Measurements from ENCODE around the gene PLIN3. TPM values are rescaled to one million over a fixed set of nuclear protein-coding genes. Genes with fewer than 3 reads are reported as not detected.
A peak's percentile ranks its signal among the peaks of the same experiment; 100 is the strongest.

PLIN3 gene
- total and polyA plus RNA-seq, 9 of the 15 experiments (the other 6 are each of a cell fraction or from before 2014, with no cell fraction given) = 7.5 to 75.6 (median 43.1) TPM

DNA sequence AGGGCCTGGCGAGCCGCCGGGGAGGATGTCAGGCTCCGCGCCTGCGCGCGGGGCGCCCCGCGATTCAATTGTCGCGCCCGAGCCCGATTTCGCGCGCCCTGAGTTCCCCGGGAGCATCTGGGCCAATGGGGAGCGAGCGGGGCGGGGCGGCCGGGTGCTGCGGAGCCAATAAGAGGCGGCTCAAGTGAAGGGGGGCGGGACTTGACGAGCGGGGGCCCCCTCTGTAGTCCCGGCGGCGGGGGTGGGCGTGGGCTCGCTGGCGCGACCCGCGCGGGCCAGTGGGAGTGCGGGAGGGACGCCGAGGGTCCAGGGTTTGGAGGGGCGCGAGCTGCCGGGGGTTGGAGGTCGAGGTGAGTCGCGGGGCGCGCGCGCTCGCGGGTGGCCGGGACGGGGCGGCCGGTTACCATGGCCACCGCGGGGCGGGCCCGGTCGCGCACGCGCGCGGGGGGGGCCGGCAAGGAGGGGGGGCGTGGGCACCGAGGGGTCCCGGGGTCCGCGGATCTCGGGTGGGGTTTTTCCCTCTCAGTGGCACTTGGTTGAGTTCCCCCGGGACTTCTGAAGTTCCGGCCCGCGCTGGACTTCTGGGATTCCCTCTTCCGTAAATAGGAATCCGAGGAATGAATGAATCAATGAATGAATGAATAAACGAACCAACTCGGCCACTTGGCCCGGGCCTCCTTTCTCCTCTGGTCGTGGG lies 42.6 kb upstream of the PLIN3 start (continued):
- TF ChIP-seq RBBP5 (IDR thresholded peaks at IDR 0.05; ENCODE audit: borderline replicate concordance, insufficient read depth, low read length, poor library complexity, severe bottlenecking) (peak; percentile 84), NEUROD1 (IDR thresholded peaks at IDR 0.05; ENCODE audit: borderline replicate concordance, low read depth, low read length, partially characterized antibody) (peak; percentile 79), FOS (IDR thresholded peaks at IDR 0.05; ENCODE audit: extremely low read depth, insufficient read length) (peak; percentile 73), EGR1 (conservative IDR thresholded peaks at IDR 0.05) (peak; percentile 65), CCNT2 (IDR thresholded peaks at IDR 0.05; ENCODE audit: borderline replicate concordance, extremely low read depth, insufficient read length, low read depth, low read length) (peak; percentile 19), MBD2 (IDR thresholded peaks at IDR 0.05; ENCODE audit: borderline replicate concordance, low read depth) (peak; percentile 87), NFYB (IDR thresholded peaks at IDR 0.05; ENCODE audit: extremely low read depth, insufficient read length) (peak; percentile 73), ZBTB17 (CRISPR knock-in tag; IDR thresholded peaks at IDR 0.05) (no peak), RFX1 (IDR thresholded peaks at IDR 0.05) (peak; percentile 58), ZSCAN32 (CRISPR knock-in tag; IDR thresholded peaks at IDR 0.05) (no peak), ZBTB7A (IDR thresholded peaks at IDR 0.05; ENCODE audit: borderline replicate concordance, control insufficient read depth, low read depth, low read length) (peak; percentile 92; the same call in 1 of the 2 replicates), ZNF740 (CRISPR knock-in tag; IDR thresholded peaks at IDR 0.05) (peak; percentile 55; the same call in 1 of the 2 replicates), ZNF740 (tag; IDR thresholded peaks at IDR 0.05) (peak in 1 of 2 experiments; percentile 95; a peak in 2 of 4 replicates)
- TF ChIP-seq, protein P1, sequence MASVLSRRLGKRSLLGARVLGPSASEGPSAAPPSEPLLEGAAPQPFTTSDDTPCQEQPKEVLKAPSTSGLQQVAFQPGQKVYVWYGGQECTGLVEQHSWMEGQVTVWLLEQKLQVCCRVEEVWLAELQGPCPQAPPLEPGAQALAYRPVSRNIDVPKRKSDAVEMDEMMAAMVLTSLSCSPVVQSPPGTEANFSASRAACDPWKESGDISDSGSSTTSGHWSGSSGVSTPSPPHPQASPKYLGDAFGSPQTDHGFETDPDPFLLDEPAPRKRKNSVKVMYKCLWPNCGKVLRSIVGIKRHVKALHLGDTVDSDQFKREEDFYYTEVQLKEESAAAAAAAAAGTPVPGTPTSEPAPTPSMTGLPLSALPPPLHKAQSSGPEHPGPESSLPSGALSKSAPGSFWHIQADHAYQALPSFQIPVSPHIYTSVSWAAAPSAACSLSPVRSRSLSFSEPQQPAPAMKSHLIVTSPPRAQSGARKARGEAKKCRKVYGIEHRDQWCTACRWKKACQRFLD (CRISPR knock-in tag; IDR thresholded peaks at IDR 0.05) = no peak

All from K562 (cell line).